ENCODE results near the gene COG5. TPM values are rescaled to one million over a fixed set of nuclear protein-coding genes. Genes with fewer than 3 reads are reported as not detected.
A peak's percentile ranks its signal among the peaks of the same experiment; 100 is the strongest.

The COG5 gene
- total and polyA plus RNA-seq, 9 of the 15 experiments (the other 6 are each of a cell fraction or from before 2014, with no cell fraction given) = 15.3 to 75.1 (median 56.4) TPM

DNA sequence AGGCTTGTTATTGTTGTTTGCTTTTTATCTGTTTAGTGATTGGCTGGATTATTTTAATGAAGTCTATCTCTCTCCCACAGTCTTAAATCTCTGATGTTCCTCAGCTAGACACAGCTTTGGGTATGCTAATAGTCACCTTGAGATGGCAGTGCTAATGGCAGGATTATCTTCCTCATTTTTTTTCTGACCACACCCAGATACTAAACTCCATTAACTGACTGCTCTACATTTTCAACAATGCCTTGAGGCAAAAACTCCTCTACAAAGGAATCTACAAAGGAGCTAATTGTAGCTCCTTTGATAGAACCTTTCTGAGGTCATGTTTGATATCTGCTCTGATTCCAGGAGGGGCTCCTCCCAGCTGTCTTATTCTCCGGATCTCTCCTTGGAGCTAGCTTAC lies 272.3 kb downstream of the COG5 start:
- H3K9me3 ChIP-seq (replicated peaks; ENCODE audit: control insufficient read depth, insufficient read depth, low read depth, low read length) = no peaks in the 10 kb centered on the region
- H3K27me3 ChIP-seq (ENCODE audit: control insufficient read depth in 2 of 2, insufficient read depth in 2 of 2, low read length in 2 of 2) = no peaks in the 10 kb centered on the region
- no peak overlapping the region for H3K9ac ChIP-seq (ENCODE audit: insufficient read depth in 1 of 2, low read depth in 2 of 2, low read length in 2 of 2)
- DNase-seq (ENCODE audit: extremely low read depth in 1 of 4, low spot score in 3 of 4) = no peak
- CTCF ChIA-PET (ENCODE audit: low intra/inter-chr PET ratio) = no interaction called here
- H3K4me1 ChIP-seq (replicated peaks in 1 of 2; ENCODE audit: control insufficient read depth in 2 of 2, insufficient read depth in 2 of 2, low read length in 2 of 2) = peaks cover 3 to 4% of the 10 kb centered on the region in 2 experiments; a peak in 2 of 5 replicates
- intact Hi-C loops (cut with micrococcal nuclease) (no loop called here), in situ Hi-C loops (cut with MboI) (no loop called here)
- no peak for FAIRE-seq
- no peak overlapping the region for H2AFZ ChIP-seq (ENCODE audit: low read depth, low read length)
- H3K79me2 ChIP-seq (ENCODE audit: control insufficient read depth, insufficient read depth, low read length) = no peaks in the 10 kb centered on the region
- BruUV-seq (replicated peaks) = no TSS peak
- H3K36me3 ChIP-seq (ENCODE audit: control insufficient read depth, insufficient read depth, low read length) = no peaks in the 10 kb centered on the region
- POLR2A ChIA-PET = interaction anchor here (0.9 to 1.0 kb wide), 3 partner anchors 10 to 16 kb away, joined by 3 to 6 read pairs (median 4); no protein-coding TSS in a partner anchor
- no peak overlapping the region for H3K27ac ChIP-seq (ENCODE audit: extremely low read depth, low read depth, low read length)
- H4K20me1 ChIP-seq (replicated peaks; ENCODE audit: control insufficient read depth, insufficient read depth, low read length) = no peaks in the 10 kb centered on the region
- no peak overlapping the region for H3K4me3 ChIP-seq
- TF ChIP-seq, protein P1, sequence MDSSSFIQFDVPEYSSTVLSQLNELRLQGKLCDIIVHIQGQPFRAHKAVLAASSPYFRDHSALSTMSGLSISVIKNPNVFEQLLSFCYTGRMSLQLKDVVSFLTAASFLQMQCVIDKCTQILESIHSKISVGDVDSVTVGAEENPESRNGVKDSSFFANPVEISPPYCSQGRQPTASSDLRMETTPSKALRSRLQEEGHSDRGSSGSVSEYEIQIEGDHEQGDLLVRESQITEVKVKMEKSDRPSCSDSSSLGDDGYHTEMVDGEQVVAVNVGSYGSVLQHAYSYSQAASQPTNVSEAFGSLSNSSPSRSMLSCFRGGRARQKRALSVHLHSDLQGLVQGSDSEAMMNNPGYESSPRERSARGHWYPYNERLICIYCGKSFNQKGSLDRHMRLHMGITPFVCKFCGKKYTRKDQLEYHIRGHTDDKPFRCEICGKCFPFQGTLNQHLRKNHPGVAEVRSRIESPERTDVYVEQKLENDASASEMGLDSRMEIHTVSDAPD (CRISPR knock-in tag; IDR thresholded peaks at IDR 0.05) = no peak
- no peak for TF ChIP-seq ZNF12 (CRISPR knock-in tag; IDR thresholded peaks at IDR 0.05)
- TF ChIP-seq ZNF511 (CRISPR knock-in tag; IDR thresholded peaks at IDR 0.05) = no peak
- TF ChIP-seq, protein P2, sequence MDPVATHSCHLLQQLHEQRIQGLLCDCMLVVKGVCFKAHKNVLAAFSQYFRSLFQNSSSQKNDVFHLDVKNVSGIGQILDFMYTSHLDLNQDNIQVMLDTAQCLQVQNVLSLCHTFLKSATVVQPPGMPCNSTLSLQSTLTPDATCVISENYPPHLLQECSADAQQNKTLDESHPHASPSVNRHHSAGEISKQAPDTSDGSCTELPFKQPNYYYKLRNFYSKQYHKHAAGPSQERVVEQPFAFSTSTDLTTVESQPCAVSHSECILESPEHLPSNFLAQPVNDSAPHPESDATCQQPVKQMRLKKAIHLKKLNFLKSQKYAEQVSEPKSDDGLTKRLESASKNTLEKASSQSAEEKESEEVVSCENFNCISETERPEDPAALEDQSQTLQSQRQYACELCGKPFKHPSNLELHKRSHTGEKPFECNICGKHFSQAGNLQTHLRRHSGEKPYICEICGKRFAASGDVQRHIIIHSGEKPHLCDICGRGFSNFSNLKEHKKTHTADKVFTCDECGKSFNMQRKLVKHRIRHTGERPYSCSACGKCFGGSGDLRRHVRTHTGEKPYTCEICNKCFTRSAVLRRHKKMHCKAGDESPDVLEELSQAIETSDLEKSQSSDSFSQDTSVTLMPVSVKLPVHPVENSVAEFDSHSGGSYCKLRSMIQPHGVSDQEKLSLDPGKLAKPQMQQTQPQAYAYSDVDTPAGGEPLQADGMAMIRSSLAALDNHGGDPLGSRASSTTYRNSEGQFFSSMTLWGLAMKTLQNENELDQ (CRISPR knock-in tag; IDR thresholded peaks at IDR 0.05; ENCODE audit: borderline replicate concordance) = no peak
- TF ChIP-seq MAFK (IDR thresholded peaks at IDR 0.05; ENCODE audit: low read length) = no peak
- 67% methylated on average over 1 of the region's 1 CpG for WGBS (ENCODE audit: insufficient coverage, low coverage, missing lambda C conversion rate)
- no peak overlapping the region for H3K4me2 ChIP-seq (ENCODE audit: insufficient read depth, low read length)
- peak; percentile 58 for ATAC-seq
- H3K9me1 ChIP-seq (ENCODE audit: control insufficient read depth, insufficient read depth, low read length) = no peaks in the 10 kb centered on the region
